HepG2 (cell line): Measurements from ENCODE around the gene PRCD. TPM values are rescaled to one million over a fixed set of nuclear protein-coding genes. Genes with fewer than 3 reads are reported as not detected.

Source experiments
- FOXK1 ChIP-seq: sonication (generic); formaldehyde crosslinking; IDR thresholded peaks from 2 replicates; pipeline ENCODE4 v1.4.0; 2020; ENCODE audit warnings: low read depth, missing genetic modification reagents, borderline replicate concordance
- GABPB1 ChIP-seq: IDR thresholded peaks from 2 replicates; pipeline ENCODE4 v1.6.1; 2016; ENCODE audit warnings: mild to moderate bottlenecking, missing genetic modification reagents, moderate library complexity, missing compliant biosample characterization
- HNF4G ChIP-seq, 2 experiments: sonication (generic) in 1 of 2; formaldehyde crosslinking in 1 of 2; IDR thresholded peaks; 2 replicates each; pipeline versions ENCODE4 v1.4.0 to v1.6.1; 2011 to 2020; ENCODE audit warnings: borderline replicate concordance in 2 of 2, low read depth in 2 of 2, mild to moderate bottlenecking in 2 of 2, low read length in 1 of 2, missing genetic modification reagents in 1 of 2, moderate library complexity in 1 of 2
- HNRNPLL ChIP-seq: fragments of 200-400 bp; formaldehyde crosslinking; IDR thresholded peaks from 2 replicates; pipeline ENCODE4 v1.6.1; 2017; ENCODE audit warnings: mild to moderate bottlenecking, low read depth, low read length; ENCODE audit not compliant: poor library complexity, severe bottlenecking
- PATZ1 ChIP-seq: sonication (generic); formaldehyde crosslinking; IDR thresholded peaks from 2 replicates; pipeline ENCODE4 v1.4.0; 2020; ENCODE audit warnings: missing genetic modification reagents
- PCBP1 ChIP-seq: fragments of 200-400 bp; formaldehyde crosslinking; IDR thresholded peaks from 2 replicates; pipeline ENCODE4 v1.6.1; 2017; ENCODE audit warnings: mild to moderate bottlenecking, low read depth, low read length, borderline replicate concordance
- POGK ChIP-seq: sonication (generic); formaldehyde crosslinking; conservative IDR thresholded peaks from 2 replicates; pipeline ENCODE4 v1.8.0; 2022; ENCODE audit warnings: mild to moderate bottlenecking, moderate library complexity, missing genetic modification reagents
- RCOR2 ChIP-seq: IDR thresholded peaks from 2 replicates; pipeline ENCODE4 v1.6.1; 2016; ENCODE audit warnings: missing biosample characterization, missing genetic modification reagents
- SP1 ChIP-seq, 2 experiments: fragments of 450-650 bp in 1 of 2; sonication (generic) in 1 of 2; formaldehyde crosslinking in 1 of 2; IDR thresholded peaks; 2 replicates each; pipeline versions ENCODE4 v1.4.0 to v1.6.1; 2016 to 2020; ENCODE audit warnings: missing genetic modification reagents in 1 of 2
- ZBTB8A ChIP-seq: sonication (generic); formaldehyde crosslinking; IDR thresholded peaks from 2 replicates; pipeline ENCODE4 v1.4.0; 2020; ENCODE audit warnings: mild to moderate bottlenecking, low read depth, missing genetic modification reagents, borderline replicate concordance
- ZC3H4 ChIP-seq: sonication (generic); formaldehyde crosslinking; IDR thresholded peaks from 2 replicates; pipeline ENCODE4 v1.4.0; 2020; ENCODE audit warnings: missing genetic modification reagents, borderline replicate concordance
- ZNF343 ChIP-seq: sonication (generic); formaldehyde crosslinking; IDR thresholded peaks from 2 replicates; pipeline ENCODE4 v1.4.0; 2020; ENCODE audit warnings: mild to moderate bottlenecking, missing genetic modification reagents
- ZNF556 ChIP-seq: sonication (generic); formaldehyde crosslinking; IDR thresholded peaks from 2 replicates; pipeline ENCODE4 v1.4.0; 2020; ENCODE audit warnings: mild to moderate bottlenecking, missing genetic modification reagents, borderline replicate concordance
- ZNF567 ChIP-seq: sonication (generic); formaldehyde crosslinking; IDR thresholded peaks from 2 replicates; pipeline ENCODE4 v1.8.1; 2023; ENCODE audit warnings: mild to moderate bottlenecking, missing genetic modification reagents, borderline replicate concordance
- ZNF574 ChIP-seq: sonication (generic); formaldehyde crosslinking; IDR thresholded peaks from 2 replicates; pipeline ENCODE4 v1.4.0; 2020; ENCODE audit warnings: missing genetic modification reagents
- ZNF598 ChIP-seq: sonication (generic); formaldehyde crosslinking; IDR thresholded peaks from 2 replicates; pipeline ENCODE4 v1.5.1; 2020; ENCODE audit warnings: mild to moderate bottlenecking, missing genetic modification reagents, borderline replicate concordance
- ZNF841 ChIP-seq: sonication (generic); formaldehyde crosslinking; IDR thresholded peaks from 2 replicates; pipeline ENCODE4 v1.8.1; 2023; ENCODE audit warnings: missing genetic modification reagents, borderline replicate concordance
- ZSCAN21 ChIP-seq: sonication (generic); formaldehyde crosslinking; IDR thresholded peaks from 2 replicates; pipeline ENCODE4 v1.8.0; 2022; ENCODE audit warnings: mild to moderate bottlenecking, missing genetic modification reagents, moderate library complexity, borderline replicate concordance
- polyA plus RNA-seq, 8 experiments: library from polyadenylated mRNA; depleted of rRNA in 3 of 8; stranded (reverse) in 7 of 8; unstranded in 1 of 8; fragments of >200 nt; fragmentation: Illumina TruSeq in 4 of 8; extraction: Trizol in 4 of 8; gene quantifications; 2 replicates each; pipeline versions ENCODE4 v1.2.1 to v1.2.3, GENCODE V29; 2011 to 2016; ENCODE audit warnings: low read depth in 4 of 8, missing spikeins in 1 of 8, mixed read lengths in 1 of 8; ENCODE audit not compliant: insufficient read depth in 1 of 8
- total RNA-seq, 5 experiments: library from RNA; depleted of rRNA; stranded (reverse); fragments of >200 nt; fragmentation: Illumina TruSeq; extraction: Trizol; gene quantifications; 2 replicates each; pipeline ENCODE4 v1.2.3, GENCODE V29; 2016; ENCODE audit warnings: low read depth in 1 of 5

PRCD gene
- total and polyA plus RNA-seq, 2 of the 13 experiments (the other 11 are each of a cell fraction or from before 2014, with no cell fraction given): 0.51 TPM; not detected in 1

GRCh38 chr17:76569607-76570279 lies 29.9 kb downstream of the PRCD start (continued):
- TF ChIP-seq POGK: 0 out of 2 replicates have a peak, but pooled peaks have one; percentile 79
- TF ChIP-seq ZNF841 (CRISPR knock-in tag): no peak
- 0 out of 2 replicates have a peak, but pooled peaks have one; percentile 72 for TF ChIP-seq RCOR2 (CRISPR knock-in tag)
- TF ChIP-seq ZNF343 (CRISPR knock-in tag): 0 out of 2 replicates have a peak, but pooled peaks have one; percentile 5
- TF ChIP-seq ZNF598 (CRISPR knock-in tag): peak; percentile 19; the same call in 1 of the 2 replicates
- TF ChIP-seq FOXK1 (CRISPR knock-in tag): no peak
- peak; percentile 46; the same call in 1 of the 2 replicates for TF ChIP-seq GABPB1
- no peak for TF ChIP-seq SP1 (IDR thresholded peaks at IDR 0.05)
- 0 out of 2 replicates have a peak, but pooled peaks have one; percentile 31 for TF ChIP-seq SP1 (CRISPR knock-in tag; IDR thresholded peaks at IDR 0.05)
- peak; percentile 82 for TF ChIP-seq PATZ1 (CRISPR knock-in tag)
- 0 out of 2 replicates have a peak, but pooled peaks have one; percentile 27 for TF ChIP-seq ZNF567
- TF ChIP-seq ZC3H4 (CRISPR knock-in tag): no peak
- TF ChIP-seq ZNF574 (CRISPR knock-in tag): peak; percentile 53; the same call in 1 of the 2 replicates
- TF ChIP-seq ZNF556 (CRISPR knock-in tag): 0 out of 2 replicates have a peak, but pooled peaks have one; percentile 37
- TF ChIP-seq HNRNPLL: peak; percentile 60
- TF ChIP-seq HNF4G (IDR thresholded peaks at IDR 0.05; ENCODE audit: borderline replicate concordance, low read depth, low read length): peak; percentile 33; the same call in 1 of the 2 replicates
- TF ChIP-seq HNF4G (CRISPR knock-in tag; IDR thresholded peaks at IDR 0.05; ENCODE audit: borderline replicate concordance, low read depth): no peak
- no peak; the same call in 1 of the 2 replicates for TF ChIP-seq ZSCAN21
- TF ChIP-seq ZBTB8A (CRISPR knock-in tag): no peak
- TF ChIP-seq PCBP1: peak; percentile 60; the same call in 1 of the 2 replicates
